ENCODE measurements around the gene PCSK6.

PCSK6 gene

DNA sequence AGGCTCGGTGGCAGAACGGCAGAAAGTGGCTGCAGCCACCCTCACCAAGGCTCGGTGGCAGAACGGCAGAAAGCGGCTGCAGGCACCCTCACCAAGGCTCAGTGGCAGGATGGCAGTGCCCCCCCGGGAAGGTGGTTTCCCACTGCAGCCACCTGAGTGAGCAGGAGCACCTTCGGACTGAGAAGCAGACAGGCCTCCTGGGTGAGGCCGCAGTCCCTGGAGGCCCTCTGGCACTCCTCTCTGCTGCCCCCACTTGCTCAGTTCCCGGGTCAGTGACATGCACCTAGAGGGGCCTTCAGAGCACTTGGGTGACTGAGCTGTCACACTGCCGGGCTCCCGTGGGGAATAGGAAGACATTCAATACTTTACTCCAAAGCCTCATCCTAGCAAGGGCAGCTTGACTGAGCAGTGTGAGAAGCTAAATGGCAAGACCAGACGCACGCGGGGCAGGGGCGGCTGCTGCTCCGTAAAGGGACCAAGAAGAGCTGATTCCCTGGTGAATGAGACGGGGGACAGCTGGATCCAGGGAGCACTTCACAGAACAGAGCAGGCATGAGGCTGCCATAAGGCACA, 62.7 kb downstream of the PCSK6 start:
- Histone ChIP-seq H3K27ac (ENCODE audit: low read depth, low read length) (no peak overlapping the region), H3K4me2 (ENCODE audit: low read length) (no peak overlapping the region), H3K36me3 (ENCODE audit: control insufficient read depth, low read length) (no peaks in the 10 kb centered on the region), H3F3A (ENCODE audit: control insufficient read depth, insufficient read depth) (no peaks in the 10 kb centered on the region), H3K79me2 (ENCODE audit: control insufficient read depth, low read length) (no peaks in the 10 kb centered on the region), H3K27me3 (ENCODE audit: control insufficient read depth, low read length) (no peaks in the 10 kb centered on the region), H3K9me2 (replicated peaks; ENCODE audit: control insufficient read depth, low read length) (no peaks in the 10 kb centered on the region), H3K9me3 (ENCODE audit: control insufficient read depth, insufficient read depth, low read length) (no peaks in the 10 kb centered on the region), H3K4me1 (ENCODE audit: control insufficient read depth, low read length) (no peaks in the 10 kb centered on the region), H4K20me1 (ENCODE audit: control insufficient read depth, insufficient read depth, low read depth, low read length) (no peaks in the 10 kb centered on the region), H3K4me3 (ENCODE audit: low read length) (no peak overlapping the region)
- TF ChIP-seq EZH2phosphoT487 (IDR thresholded peaks at IDR 0.05; ENCODE audit: borderline replicate concordance, low read length) = no peak
- TF ChIP-seq, protein P1, sequence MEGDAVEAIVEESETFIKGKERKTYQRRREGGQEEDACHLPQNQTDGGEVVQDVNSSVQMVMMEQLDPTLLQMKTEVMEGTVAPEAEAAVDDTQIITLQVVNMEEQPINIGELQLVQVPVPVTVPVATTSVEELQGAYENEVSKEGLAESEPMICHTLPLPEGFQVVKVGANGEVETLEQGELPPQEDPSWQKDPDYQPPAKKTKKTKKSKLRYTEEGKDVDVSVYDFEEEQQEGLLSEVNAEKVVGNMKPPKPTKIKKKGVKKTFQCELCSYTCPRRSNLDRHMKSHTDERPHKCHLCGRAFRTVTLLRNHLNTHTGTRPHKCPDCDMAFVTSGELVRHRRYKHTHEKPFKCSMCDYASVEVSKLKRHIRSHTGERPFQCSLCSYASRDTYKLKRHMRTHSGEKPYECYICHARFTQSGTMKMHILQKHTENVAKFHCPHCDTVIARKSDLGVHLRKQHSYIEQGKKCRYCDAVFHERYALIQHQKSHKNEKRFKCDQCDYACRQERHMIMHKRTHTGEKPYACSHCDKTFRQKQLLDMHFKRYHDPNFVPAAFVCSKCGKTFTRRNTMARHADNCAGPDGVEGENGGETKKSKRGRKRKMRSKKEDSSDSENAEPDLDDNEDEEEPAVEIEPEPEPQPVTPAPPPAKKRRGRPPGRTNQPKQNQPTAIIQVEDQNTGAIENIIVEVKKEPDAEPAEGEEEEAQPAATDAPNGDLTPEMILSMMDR (IDR thresholded peaks at IDR 0.05; ENCODE audit: low read depth, low read length, poor library complexity, severe bottlenecking) = no peak

DNA sequence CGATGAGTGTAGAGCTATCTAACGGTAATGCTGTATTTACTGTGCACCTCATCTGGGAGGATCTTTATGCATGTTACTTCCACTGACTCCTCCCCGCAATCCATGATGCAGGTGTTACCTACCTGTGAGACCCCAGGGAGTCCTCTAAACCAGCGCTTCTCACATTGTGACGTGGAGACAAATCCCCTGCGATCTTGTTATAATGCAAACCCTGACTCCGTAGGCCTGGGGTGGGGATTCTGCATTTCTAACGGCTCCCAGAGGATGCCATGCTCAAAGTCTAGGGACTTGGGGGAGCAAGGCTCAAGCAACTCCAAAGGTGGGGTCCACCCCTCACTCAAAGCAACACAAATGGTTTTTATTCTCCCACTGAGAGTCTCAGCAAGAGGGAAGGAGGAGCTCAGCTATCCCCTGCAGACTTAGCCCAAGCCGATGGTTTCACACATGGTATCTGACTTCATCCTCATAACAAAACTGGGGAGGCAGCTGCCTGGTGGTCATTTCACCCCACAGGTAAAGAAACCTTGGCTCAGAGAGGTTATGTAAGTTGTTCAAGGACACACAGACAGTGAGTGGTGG, 63.6 kb downstream of the PCSK6 start:
- H3K9me2 ChIP-seq (replicated peaks; ENCODE audit: control insufficient read depth, low read length) = no peaks in the 10 kb centered on the region
- H3K4me1 ChIP-seq (ENCODE audit: control insufficient read depth, low read length) = no peaks in the 10 kb centered on the region
- H3K27ac ChIP-seq (ENCODE audit: low read depth, low read length) = no peak overlapping the region
- TF ChIP-seq, protein P1 (IDR thresholded peaks at IDR 0.05; ENCODE audit: low read depth, low read length, poor library complexity, severe bottlenecking) = no peak
- no peak for TF ChIP-seq EZH2phosphoT487 (IDR thresholded peaks at IDR 0.05; ENCODE audit: borderline replicate concordance, low read length)
- H4K20me1 ChIP-seq (ENCODE audit: control insufficient read depth, insufficient read depth, low read depth, low read length) = no peaks in the 10 kb centered on the region
- H3K36me3 ChIP-seq (ENCODE audit: control insufficient read depth, low read length) = no peaks in the 10 kb centered on the region
- 0 out of 2 replicates have a peak, but pooled peaks cover 3% of the 10 kb centered on the region for H3K27me3 ChIP-seq (ENCODE audit: control insufficient read depth, low read length)
- no peak overlapping the region for H3K4me3 ChIP-seq (ENCODE audit: low read length)
- no peaks in the 10 kb centered on the region for H3F3A ChIP-seq (ENCODE audit: control insufficient read depth, insufficient read depth)
- no peaks in the 10 kb centered on the region for H3K79me2 ChIP-seq (ENCODE audit: control insufficient read depth, low read length)
- H3K9me3 ChIP-seq (ENCODE audit: control insufficient read depth, insufficient read depth, low read length) = no peaks in the 10 kb centered on the region
- no peak overlapping the region for H3K4me2 ChIP-seq (ENCODE audit: low read length)

DNA sequence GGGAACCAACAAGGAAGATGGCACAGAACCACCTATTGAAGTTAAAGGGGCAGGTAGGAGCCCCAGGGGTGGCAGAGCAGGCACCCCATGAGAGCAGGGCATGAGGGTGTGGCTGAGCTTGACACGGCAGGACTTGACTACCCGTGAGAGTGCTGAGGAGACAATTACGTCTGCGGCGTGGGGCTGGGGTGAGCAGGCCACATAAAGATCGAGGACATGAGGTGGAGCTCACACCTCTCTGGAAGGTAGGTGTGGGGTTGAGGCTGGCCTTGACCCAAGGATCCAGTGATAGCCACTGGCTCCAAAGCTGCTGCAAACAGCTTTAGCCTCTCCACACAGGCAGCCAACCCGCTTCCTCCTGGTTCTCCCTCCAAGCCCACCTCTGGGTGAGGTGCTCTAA, 64.5 kb downstream of the PCSK6 start:
- TF ChIP-seq, protein P1 (IDR thresholded peaks at IDR 0.05; ENCODE audit: low read depth, low read length, poor library complexity, severe bottlenecking) = no peak
- TF ChIP-seq EZH2phosphoT487 (IDR thresholded peaks at IDR 0.05; ENCODE audit: borderline replicate concordance, low read length) = no peak
- no peak overlapping the region for H3K27ac ChIP-seq (ENCODE audit: low read depth, low read length)
- no peak overlapping the region for H3K4me3 ChIP-seq (ENCODE audit: low read length)
- H3K79me2 ChIP-seq (ENCODE audit: control insufficient read depth, low read length) = no peaks in the 10 kb centered on the region
- H3K36me3 ChIP-seq (ENCODE audit: control insufficient read depth, low read length) = no peaks in the 10 kb centered on the region
- no peaks in the 10 kb centered on the region for H3K9me3 ChIP-seq (ENCODE audit: control insufficient read depth, insufficient read depth, low read length)
- no peak overlapping the region for H3K4me2 ChIP-seq (ENCODE audit: low read length)
- H3K27me3 ChIP-seq (ENCODE audit: control insufficient read depth, low read length) = 0 out of 2 replicates have a peak, but pooled peaks cover 3% of the 10 kb centered on the region
- no peaks in the 10 kb centered on the region for H3K9me2 ChIP-seq (replicated peaks; ENCODE audit: control insufficient read depth, low read length)
- no peaks in the 10 kb centered on the region for H3F3A ChIP-seq (ENCODE audit: control insufficient read depth, insufficient read depth)
- no peaks in the 10 kb centered on the region for H4K20me1 ChIP-seq (ENCODE audit: control insufficient read depth, insufficient read depth, low read depth, low read length)
- no peaks in the 10 kb centered on the region for H3K4me1 ChIP-seq (ENCODE audit: control insufficient read depth, low read length)
